HEK293 (cell line): ENCODE data around the gene STK11.

Experiments
- CTCF ChIA-PET: fragments of 350-600 bp; formaldehyde crosslinking; extraction: SDS; loops from one replicate; lab custom pipeline; 2021; ENCODE audit warnings: antibody characterized with exemption; lab: Yijun Ruan, JAX
- POLR2A ChIA-PET: fragments of 300-600 bp; formaldehyde crosslinking; extraction: SDS; loops from one replicate; lab custom pipeline; 2020; ENCODE audit warnings: antibody characterized with exemption, inconsistent platforms; lab: Yijun Ruan, JAX
- H3K27ac ChIP-seq: fragments of 200-500 bp; sonication (Bioruptor generic); 2 replicates; pipeline ENCODE4 v1.5.1; 2014; ENCODE audit warnings: low read depth, low read length, control low read depth, inconsistent platforms; ENCODE audit errors: extremely low read depth
- H3K36me3 ChIP-seq, 2 experiments: fragments of 200-500 bp in 1 of 2; sonication (Bioruptor generic) in 1 of 2; 1 replicate in 1 of 2; 2 replicates in 1 of 2; pipeline ENCODE4 v1.5.1; 2014 to 2017; ENCODE audit warnings: inconsistent platforms in 2 of 2, low read length in 2 of 2; ENCODE audit not compliant: control insufficient read depth in 2 of 2, insufficient read depth in 1 of 2
- H3K4me1 ChIP-seq: fragments of 200-500 bp; sonication (Bioruptor generic); 2 replicates; pipeline ENCODE4 v1.5.1; 2014; ENCODE audit warnings: mild to moderate bottlenecking, low read length, inconsistent platforms; ENCODE audit not compliant: control insufficient read depth, insufficient read depth
- H3K4me3 ChIP-seq: 2 replicates; pipeline ENCODE4 v1.5.1; 2011; ENCODE audit warnings: low read depth, mild to moderate bottlenecking, control low read depth, low read length, moderate library complexity
- H3K9me3 ChIP-seq: fragments of 200-500 bp; sonication (Bioruptor generic); 2 replicates; pipeline ENCODE4 v1.5.1; 2014; ENCODE audit warnings: low read depth, low read length, inconsistent platforms; ENCODE audit not compliant: control insufficient read depth, insufficient read depth
- BCL11A ChIP-seq: fragments of 450-650 bp; formaldehyde crosslinking; IDR thresholded peaks from 2 replicates; pipeline ENCODE4 v1.5.1; 2016; ENCODE audit warnings: low read depth, missing biosample characterization, missing genetic modification characterization
- BCL11B ChIP-seq: fragments of 450-650 bp; formaldehyde crosslinking; IDR thresholded peaks from 2 replicates; pipeline ENCODE4 v1.5.1; 2016; ENCODE audit warnings: low read depth, missing biosample characterization, missing genetic modification characterization
- GLIS2 ChIP-seq: fragments of 450-650 bp; formaldehyde crosslinking; IDR thresholded peaks from 2 replicates; pipeline ENCODE4 v1.5.1; 2016; ENCODE audit warnings: missing biosample characterization, missing genetic modification characterization
- IKZF3 ChIP-seq: fragments of 450-650 bp; IDR thresholded peaks from 2 replicates; pipeline ENCODE4 v1.5.0; 2018; ENCODE audit warnings: missing biosample characterization, mild to moderate bottlenecking, missing genetic modification characterization, moderate library complexity
- OSR2 ChIP-seq: fragments of 450-650 bp; formaldehyde crosslinking; IDR thresholded peaks from 2 replicates; pipeline ENCODE4 v1.5.1; 2016; ENCODE audit warnings: missing biosample characterization, missing genetic modification characterization
- SCRT2 ChIP-seq: fragments of 450-650 bp; formaldehyde crosslinking; IDR thresholded peaks from 2 replicates; pipeline ENCODE4 v1.5.1; 2016; ENCODE audit warnings: missing biosample characterization, missing genetic modification characterization
- SP3 ChIP-seq: fragments of 450-650 bp; formaldehyde crosslinking; IDR thresholded peaks from 2 replicates; pipeline ENCODE4 v1.5.1; 2016; ENCODE audit warnings: missing biosample characterization, missing genetic modification characterization
- ZBTB7A ChIP-seq: fragments of 450-650 bp; formaldehyde crosslinking; IDR thresholded peaks from 2 replicates; pipeline ENCODE4 v1.5.1; 2016; ENCODE audit warnings: low read depth, missing biosample characterization, missing genetic modification characterization
- ZNF311 ChIP-seq: fragments of 450-650 bp; formaldehyde crosslinking; IDR thresholded peaks from 2 replicates; pipeline ENCODE4 v1.5.1; 2017; ENCODE audit warnings: missing biosample characterization, missing genetic modification characterization, borderline replicate concordance
- ZNF654 ChIP-seq: fragments of 450-650 bp; formaldehyde crosslinking; IDR thresholded peaks from 2 replicates; pipeline ENCODE4 v1.5.1; 2016; ENCODE audit warnings: low read depth, missing biosample characterization, missing genetic modification characterization
- TF ChIP-seq, protein P1 (sequence below): fragments of 450-650 bp; formaldehyde crosslinking; IDR thresholded peaks from 2 replicates; pipeline ENCODE4 v1.5.1; 2016; ENCODE audit warnings: missing biosample characterization, missing genetic modification characterization
- TF ChIP-seq, protein P2 (sequence below): fragments of 450-650 bp; formaldehyde crosslinking; IDR thresholded peaks from 2 replicates; pipeline ENCODE4 v1.5.1; 2016; ENCODE audit warnings: missing biosample characterization, missing genetic modification characterization
- TF ChIP-seq, protein P3 (sequence below): fragments of 450-650 bp; IDR thresholded peaks from 2 replicates; pipeline ENCODE4 v1.5.1; 2018; ENCODE audit warnings: missing biosample characterization, missing genetic modification characterization
- TF ChIP-seq, protein P4 (sequence below): fragments of 450-650 bp; formaldehyde crosslinking; IDR thresholded peaks from 2 replicates; pipeline ENCODE4 v1.5.1; 2016; ENCODE audit warnings: missing biosample characterization, missing genetic modification characterization
- TF ChIP-seq, protein P5 (sequence below): fragments of 450-650 bp; formaldehyde crosslinking; IDR thresholded peaks from 2 replicates; pipeline ENCODE4 v1.5.1; 2016; ENCODE audit warnings: missing biosample characterization, missing genetic modification characterization

The STK11 gene

GRCh38 chr19:1163934-1164683 lies 41.5 kb upstream of the STK11 start (continued):
- TF ChIP-seq, protein P1, sequence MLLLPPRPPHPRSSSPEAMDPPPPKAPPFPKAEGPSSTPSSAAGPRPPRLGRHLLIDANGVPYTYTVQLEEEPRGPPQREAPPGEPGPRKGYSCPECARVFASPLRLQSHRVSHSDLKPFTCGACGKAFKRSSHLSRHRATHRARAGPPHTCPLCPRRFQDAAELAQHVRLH (tag by site-specific recombination), result no peak
- TF ChIP-seq ZNF311 (tag by site-specific recombination), result no peak

DNA sequence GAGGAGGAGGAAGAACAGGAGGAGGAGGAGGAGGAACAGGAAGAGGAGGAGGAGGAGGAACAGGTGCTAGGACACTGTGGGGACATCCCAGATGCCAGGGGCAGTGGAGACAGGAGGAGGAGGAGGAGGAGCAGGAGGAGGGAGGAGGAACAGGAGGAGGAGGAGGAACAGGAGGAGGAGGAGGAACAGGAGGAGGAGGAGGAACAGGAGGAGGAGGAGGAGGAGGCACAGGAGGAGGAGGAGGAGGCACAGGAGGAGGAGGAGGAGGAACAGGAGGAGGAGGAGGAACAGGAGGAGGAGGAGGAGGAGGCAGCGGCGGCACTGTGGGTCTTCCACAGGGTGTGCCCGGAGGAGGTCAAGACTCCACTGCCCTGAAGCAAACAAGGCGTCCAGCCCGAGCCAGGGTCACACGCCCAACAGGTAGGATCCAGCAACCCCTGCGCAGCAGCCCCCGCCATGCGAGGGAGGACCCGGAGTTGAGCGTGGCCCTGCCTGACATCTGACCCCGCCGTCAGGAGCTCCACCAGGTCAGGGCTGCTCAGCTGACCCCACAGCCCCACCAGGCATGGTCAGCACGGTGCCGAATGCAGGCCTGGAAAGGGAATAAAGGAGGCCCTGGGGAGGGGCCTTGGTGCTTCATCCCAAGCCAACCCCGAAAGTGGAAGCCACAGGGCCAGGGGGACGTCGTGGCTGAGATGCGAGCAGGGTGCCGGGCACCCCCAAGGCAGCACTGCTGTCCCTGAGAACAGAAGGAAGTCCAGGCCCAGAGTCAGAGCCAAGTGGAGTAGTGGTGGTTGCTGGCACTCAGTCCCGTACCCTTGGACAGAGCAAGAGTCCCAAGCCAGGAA lies 40.7 kb upstream of the STK11 start:
- peak; percentile 70; the same call in 1 of the 2 replicates for TF ChIP-seq BCL11B (tag by site-specific recombination)
- no peak for TF ChIP-seq IKZF3 (tag by site-specific recombination)
- TF ChIP-seq GLIS2 (tag by site-specific recombination), result peak; percentile 23; the same call in 1 of the 2 replicates
- TF ChIP-seq, protein P2, sequence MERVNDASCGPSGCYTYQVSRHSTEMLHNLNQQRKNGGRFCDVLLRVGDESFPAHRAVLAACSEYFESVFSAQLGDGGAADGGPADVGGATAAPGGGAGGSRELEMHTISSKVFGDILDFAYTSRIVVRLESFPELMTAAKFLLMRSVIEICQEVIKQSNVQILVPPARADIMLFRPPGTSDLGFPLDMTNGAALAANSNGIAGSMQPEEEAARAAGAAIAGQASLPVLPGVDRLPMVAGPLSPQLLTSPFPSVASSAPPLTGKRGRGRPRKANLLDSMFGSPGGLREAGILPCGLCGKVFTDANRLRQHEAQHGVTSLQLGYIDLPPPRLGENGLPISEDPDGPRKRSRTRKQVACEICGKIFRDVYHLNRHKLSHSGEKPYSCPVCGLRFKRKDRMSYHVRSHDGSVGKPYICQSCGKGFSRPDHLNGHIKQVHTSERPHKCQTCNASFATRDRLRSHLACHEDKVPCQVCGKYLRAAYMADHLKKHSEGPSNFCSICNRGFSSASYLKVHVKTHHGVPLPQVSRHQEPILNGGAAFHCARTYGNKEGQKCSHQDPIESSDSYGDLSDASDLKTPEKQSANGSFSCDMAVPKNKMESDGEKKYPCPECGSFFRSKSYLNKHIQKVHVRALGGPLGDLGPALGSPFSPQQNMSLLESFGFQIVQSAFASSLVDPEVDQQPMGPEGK, result 0 out of 2 replicates have a peak, but pooled peaks have one; percentile 15
- TF ChIP-seq OSR2 (tag by site-specific recombination), result no peak
- TF ChIP-seq SCRT2 (tag by site-specific recombination), result peak; percentile 21; the same call in 1 of the 2 replicates
- TF ChIP-seq, protein P3, sequence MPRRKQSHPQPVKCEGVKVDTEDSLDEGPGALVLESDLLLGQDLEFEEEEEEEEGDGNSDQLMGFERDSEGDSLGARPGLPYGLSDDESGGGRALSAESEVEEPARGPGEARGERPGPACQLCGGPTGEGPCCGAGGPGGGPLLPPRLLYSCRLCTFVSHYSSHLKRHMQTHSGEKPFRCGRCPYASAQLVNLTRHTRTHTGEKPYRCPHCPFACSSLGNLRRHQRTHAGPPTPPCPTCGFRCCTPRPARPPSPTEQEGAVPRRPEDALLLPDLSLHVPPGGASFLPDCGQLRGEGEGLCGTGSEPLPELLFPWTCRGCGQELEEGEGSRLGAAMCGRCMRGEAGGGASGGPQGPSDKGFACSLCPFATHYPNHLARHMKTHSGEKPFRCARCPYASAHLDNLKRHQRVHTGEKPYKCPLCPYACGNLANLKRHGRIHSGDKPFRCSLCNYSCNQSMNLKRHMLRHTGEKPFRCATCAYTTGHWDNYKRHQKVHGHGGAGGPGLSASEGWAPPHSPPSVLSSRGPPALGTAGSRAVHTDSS (tag by site-specific recombination), result peak; percentile 39
- 0 out of 2 replicates have a peak, but pooled peaks have one; percentile 15 for TF ChIP-seq SP3 (tag by site-specific recombination)
- TF ChIP-seq, protein P4, sequence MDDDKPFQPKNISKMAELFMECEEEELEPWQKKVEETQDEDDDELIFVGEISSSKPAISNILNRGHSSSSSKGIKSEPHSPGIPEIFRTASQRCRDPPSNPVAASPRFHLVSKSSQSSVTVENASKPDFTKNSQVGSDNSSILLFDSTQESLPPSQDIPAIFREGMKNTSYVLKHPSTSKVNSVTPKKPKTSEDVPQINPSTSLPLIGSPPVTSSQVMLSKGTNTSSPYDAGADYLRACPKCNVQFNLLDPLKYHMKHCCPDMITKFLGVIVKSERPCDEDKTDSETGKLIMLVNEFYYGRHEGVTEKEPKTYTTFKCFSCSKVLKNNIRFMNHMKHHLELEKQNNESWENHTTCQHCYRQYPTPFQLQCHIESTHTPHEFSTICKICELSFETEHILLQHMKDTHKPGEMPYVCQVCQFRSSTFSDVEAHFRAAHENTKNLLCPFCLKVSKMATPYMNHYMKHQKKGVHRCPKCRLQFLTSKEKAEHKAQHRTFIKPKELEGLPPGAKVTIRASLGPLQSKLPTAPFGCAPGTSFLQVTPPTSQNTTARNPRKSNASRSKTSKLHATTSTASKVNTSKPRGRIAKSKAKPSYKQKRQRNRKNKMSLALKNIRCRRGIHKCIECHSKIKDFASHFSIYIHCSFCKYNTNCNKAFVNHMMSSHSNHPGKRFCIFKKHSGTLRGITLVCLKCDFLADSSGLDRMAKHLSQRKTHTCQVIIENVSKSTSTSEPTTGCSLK (tag by site-specific recombination), result no peak
- TF ChIP-seq BCL11A, result peak; percentile 85
- TF ChIP-seq ZBTB7A (tag by site-specific recombination), result 0 out of 2 replicates have a peak, but pooled peaks have one; percentile 47
- TF ChIP-seq, protein P5, sequence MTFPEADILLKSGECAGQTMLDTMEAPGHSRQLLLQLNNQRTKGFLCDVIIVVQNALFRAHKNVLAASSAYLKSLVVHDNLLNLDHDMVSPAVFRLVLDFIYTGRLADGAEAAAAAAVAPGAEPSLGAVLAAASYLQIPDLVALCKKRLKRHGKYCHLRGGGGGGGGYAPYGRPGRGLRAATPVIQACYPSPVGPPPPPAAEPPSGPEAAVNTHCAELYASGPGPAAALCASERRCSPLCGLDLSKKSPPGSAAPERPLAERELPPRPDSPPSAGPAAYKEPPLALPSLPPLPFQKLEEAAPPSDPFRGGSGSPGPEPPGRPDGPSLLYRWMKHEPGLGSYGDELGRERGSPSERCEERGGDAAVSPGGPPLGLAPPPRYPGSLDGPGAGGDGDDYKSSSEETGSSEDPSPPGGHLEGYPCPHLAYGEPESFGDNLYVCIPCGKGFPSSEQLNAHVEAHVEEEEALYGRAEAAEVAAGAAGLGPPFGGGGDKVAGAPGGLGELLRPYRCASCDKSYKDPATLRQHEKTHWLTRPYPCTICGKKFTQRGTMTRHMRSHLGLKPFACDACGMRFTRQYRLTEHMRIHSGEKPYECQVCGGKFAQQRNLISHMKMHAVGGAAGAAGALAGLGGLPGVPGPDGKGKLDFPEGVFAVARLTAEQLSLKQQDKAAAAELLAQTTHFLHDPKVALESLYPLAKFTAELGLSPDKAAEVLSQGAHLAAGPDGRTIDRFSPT, result peak; percentile 37; the same call in 1 of the 2 replicates
- no peak for TF ChIP-seq ZNF654 (tag by site-specific recombination)
- Histone ChIP-seq H3K4me3 (no peak overlapping the region), H3K4me1 (0 out of 2 replicates have a peak, but pooled peaks cover 2% of the 10 kb centered on the region), H3K27ac (no peak overlapping the region), H3K9me3 (no peaks in the 10 kb centered on the region), H3K36me3 (peaks cover 0 to 5% of the 10 kb centered on the region in 2 experiments; a peak in 1 of 3 replicates)
- ChIA-PET CTCF (no interaction called here), POLR2A (no interaction called here)
